ENCODE results near the gene LSP1.

DNA sequence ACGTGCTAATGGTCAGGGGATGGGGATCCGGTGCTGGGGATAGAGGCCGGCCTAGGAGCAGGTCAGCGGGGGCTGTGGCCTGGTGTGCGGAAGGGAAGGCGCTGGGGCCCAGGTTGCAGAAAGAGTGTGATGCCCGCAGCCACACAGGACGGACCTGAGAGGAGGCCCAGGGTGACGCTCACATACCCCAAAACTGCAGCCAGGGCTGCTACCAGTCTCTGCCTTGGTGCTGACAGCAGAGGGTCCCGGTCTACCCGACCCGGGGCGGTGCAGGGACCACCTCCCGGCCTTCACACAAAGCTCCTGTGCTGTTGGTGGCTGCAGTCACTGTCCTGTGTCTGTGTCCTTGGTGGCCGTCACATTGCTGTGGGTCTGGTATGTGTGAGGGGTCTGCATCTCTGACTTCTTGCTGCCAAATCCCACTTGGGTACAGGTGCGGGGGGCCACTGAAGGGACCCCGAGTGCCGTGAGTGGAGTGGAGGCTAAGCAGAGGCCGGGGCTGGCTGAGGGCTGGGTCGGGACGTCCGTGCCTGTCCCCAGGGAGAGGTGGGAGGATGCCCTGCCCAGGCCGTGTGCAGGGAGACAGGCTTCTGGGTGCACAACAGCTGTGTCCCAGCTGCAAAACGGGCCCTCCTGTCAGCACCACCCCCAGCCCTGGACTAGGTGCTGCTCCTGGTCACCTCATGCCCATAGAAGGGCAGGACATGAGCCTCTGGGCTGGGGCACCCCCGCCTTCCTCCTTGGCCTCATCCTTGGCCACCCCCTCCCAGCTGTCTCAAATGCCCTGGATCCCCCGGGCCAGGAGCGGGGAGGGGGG is 1.5 kb downstream of the LSP1 start:
- TF ChIP-seq, protein P1, sequence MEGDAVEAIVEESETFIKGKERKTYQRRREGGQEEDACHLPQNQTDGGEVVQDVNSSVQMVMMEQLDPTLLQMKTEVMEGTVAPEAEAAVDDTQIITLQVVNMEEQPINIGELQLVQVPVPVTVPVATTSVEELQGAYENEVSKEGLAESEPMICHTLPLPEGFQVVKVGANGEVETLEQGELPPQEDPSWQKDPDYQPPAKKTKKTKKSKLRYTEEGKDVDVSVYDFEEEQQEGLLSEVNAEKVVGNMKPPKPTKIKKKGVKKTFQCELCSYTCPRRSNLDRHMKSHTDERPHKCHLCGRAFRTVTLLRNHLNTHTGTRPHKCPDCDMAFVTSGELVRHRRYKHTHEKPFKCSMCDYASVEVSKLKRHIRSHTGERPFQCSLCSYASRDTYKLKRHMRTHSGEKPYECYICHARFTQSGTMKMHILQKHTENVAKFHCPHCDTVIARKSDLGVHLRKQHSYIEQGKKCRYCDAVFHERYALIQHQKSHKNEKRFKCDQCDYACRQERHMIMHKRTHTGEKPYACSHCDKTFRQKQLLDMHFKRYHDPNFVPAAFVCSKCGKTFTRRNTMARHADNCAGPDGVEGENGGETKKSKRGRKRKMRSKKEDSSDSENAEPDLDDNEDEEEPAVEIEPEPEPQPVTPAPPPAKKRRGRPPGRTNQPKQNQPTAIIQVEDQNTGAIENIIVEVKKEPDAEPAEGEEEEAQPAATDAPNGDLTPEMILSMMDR (IDR thresholded peaks at IDR 0.05), result no peak
- TF ChIP-seq EP300 (IDR thresholded peaks at IDR 0.05) (no peak), POLR2AphosphoS5 (IDR thresholded peaks at IDR 0.05) (no peak), POLR2A (IDR thresholded peaks at IDR 0.05) (no peak)

Measured in stomach (tissue), 4 donors.